Glomerular endothelial cell (primary cell): Measurements from ENCODE around the gene ZNF521. TPM values are rescaled to one million over a fixed set of nuclear protein-coding genes. Genes with fewer than 3 reads are reported as not detected.

Experiments
- DNase-seq: peaks from one replicate; pipeline ENCODE4 v3.0.0-alpha.2; 2011; ENCODE audit warnings: low read depth, low spot score; ENCODE audit errors: extremely low read depth
- total RNA-seq: library from RNA; depleted of rRNA; stranded (reverse); fragments of >200 nt; gene quantifications from 2 replicates; pipeline ENCODE4 v1.2.3, GENCODE V29; 2015

The ZNF521 gene
- total RNA-seq, 1 donor from 2014 or later: 114 TPM

DNA sequence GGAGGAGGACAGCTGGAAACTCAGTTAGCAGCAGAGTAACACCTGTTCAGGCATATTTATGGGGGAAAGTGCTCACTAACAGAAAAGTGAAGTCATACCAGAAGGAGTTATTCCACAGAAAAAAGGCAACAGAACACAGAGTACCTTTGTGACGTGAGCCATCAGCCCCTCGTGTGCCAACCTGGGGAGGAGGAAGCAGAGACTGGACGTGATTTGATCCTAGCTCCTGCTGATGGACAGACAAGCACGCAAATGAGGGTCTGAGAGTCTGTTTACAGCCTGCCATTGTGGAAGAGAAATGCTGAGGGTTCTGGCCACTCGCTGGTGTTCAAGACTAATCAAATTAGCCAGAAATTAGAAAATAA, 120.7 kb downstream of the ZNF521 start:
- no peak for DNase-seq

DNA sequence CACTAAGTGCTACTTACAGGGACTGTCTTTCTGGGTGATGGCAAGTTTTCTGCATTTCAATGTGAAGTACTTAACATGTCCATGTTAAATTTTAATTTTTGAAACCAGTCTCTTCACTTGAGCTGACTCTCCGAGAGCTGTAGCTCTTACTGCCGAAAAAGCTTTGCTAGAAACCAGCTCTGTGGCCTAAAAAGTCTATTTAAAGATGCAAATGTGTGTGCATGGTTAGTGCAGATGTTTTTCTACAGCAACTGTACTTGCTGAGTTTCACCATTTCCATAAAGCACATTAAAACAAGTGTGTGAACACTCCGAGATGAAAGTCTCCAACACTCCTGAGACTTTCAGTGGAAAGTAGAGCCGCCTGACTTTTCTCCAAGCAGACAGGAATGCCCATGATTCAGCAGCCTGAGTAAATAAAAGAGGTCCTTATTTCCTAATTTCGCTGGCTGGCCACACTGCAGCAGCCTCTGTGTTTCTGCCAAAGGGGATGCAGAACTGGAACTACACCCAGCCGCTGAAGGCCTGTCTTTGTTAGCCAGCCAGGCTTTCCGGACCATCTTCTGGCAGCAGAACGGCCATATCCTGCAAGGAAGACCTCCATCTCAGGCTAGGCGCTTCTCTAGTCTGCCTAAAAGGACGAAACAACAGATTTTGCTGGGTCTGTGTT, 121.2 kb downstream of the ZNF521 start:
- no peak for DNase-seq

DNA sequence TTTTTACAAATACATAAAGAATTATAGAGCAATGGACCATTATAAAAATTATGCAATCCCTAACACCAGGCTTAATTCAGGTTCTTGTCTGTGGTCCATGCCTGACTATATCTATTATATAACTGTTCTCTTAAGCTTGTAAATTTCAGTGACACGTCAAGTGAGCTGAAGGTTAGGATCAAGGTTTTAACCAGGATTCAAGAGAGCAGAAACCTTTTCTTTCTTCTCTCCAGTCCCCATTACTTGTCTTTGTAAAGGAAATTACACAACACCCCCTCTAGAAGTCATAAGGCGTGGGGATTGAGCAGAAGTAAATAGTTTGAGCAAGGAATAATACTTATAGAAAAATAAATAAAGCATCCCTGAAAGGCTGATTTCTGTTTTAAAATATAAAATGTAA, 122.0 kb downstream of the ZNF521 start:
- no peak for DNase-seq

DNA sequence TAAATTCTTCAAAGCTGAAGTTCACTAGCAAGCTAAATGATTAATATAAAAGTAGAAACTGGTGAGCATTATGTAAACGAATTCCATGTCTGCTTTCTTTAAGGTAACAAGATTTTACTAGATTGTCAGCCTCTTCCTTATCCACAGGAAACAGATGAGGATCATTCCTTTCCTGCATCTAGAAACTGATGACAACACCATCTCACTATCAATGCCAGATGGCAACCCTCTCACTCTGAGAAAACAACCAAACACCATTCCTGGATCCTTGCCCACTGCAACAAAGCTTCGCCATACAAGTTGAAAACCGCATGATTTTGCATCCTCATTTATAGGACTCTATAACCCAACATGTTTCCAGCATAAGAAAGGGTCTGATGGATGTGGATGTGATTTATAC, 122.9 kb downstream of the ZNF521 start:
- peak; percentile 98 for DNase-seq

DNA sequence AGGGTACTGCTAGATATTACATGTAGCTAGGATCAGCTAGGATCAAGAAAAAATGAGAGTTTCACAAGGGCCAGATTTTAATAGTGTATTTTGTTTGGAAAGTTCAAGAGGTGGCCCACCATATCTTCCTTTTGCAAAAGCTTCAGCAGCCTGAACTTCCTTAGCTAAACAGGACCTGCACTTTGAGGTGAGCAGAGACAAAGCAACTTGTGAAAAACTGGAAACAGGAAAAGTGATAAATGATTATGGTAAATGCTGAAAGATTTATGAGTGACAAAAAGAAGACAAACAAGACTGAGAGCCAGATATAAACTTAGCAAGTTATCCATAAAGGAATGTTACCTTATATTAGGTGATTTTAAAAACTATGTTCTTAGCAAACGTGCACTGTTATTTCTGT, 123.6 kb downstream of the ZNF521 start:
- peak; percentile 96 for DNase-seq

DNA sequence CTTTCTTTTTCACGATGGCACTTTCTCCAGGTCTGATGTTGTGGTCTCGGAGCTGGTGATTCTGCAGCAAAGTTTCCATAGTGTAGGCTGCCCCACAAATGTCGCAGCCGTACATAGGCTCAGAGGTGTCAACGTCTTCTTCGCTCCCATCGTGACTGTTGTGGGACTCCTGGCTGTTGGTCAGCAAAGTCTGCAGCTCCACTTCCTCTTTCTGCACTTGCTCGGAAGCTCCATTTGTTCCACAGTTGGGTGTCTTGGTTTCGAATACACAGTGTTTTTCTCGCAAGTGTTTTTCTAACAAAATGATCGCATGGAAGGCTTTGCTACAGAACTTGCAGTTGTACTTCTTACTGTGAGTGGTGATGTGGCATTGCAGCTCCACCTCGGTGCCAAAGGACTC, 126.8 kb downstream of the ZNF521 start:
- DNase-seq: no peak

DNA sequence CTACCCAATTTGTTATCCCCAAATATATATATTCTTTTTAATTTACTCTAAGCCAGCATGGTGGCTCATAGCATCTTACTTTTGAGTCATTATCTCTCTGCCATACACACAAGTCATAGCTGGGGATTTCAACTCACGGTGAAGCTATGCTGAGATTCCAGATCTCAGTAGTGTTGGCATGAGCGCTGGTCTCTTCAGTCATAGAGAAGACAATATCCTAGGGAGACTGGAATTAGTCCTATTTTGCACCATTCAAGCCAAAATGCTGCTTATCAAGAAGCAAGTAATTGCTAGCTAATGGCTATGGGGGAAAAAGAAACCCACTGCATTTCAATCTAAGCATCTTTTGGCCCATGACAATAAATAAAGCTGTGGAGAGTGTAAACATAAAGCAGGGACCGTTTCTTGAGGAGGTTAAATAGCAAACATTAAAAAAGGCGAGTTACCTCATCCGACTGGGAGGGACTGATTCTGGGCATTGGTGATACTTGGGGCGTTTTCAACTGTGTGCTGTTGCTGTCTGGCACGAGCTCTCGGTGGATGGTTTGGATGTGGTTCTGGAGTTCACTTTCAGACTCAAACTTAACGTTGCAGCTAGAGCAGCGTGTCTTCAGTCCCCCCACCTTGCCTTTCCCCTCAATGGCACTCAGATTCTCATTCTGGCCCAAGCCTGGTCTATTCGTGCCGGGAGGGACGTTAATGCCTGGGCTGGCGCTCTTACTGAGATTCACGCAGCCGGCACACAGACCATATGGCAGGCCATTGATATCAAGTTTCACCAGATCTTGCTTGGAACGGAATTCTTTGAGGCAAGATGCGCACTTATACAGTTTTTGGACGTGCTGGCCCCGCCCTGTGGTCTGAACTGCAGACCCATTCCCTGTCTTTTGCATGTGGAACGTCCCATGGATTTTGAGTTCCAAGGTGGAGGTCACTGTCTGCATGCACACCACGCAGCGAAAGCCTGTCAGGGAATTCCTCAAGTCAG, 127.8 kb downstream of the ZNF521 start:
- no peak for DNase-seq

DNA sequence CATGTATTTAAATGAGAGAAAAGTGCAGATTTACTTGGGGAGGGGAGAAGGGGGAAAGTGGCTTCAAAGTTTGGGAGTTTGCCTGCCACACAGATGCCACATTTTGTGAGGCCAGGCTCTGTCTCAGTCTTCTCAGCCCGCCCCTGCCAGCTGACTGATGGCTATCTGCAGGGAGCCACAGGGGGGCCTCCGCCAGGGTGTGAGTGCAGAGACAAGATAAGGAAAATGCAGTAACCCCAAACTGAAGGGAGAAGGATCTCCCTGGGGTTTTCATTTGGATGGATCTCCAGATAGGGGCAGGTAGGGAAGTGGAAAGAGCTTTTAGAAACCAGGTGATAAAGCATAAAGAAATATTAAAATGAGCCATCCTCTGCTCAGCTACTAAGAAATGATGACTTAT, 128.8 kb downstream of the ZNF521 start:
- DNase-seq: no peak

DNA sequence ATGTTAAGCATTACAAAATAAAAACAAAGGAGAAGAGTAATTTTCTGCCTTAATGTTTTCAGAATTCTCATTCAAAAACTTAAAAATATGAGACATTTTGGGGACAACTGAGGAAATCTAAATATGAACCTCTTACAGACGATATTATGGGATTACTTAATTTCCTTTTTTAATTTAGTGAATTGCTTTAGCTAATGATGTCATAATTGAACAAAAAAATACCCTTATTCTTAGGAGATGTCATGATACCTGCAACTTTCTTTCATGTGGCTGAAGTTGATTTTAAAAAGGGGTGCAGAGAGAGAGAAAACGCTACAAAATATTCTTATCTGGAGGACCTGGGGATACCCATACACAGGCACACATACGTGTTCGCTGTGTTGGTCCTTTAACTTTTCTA, 129.3 kb downstream of the ZNF521 start:
- DNase-seq: no peak

DNA sequence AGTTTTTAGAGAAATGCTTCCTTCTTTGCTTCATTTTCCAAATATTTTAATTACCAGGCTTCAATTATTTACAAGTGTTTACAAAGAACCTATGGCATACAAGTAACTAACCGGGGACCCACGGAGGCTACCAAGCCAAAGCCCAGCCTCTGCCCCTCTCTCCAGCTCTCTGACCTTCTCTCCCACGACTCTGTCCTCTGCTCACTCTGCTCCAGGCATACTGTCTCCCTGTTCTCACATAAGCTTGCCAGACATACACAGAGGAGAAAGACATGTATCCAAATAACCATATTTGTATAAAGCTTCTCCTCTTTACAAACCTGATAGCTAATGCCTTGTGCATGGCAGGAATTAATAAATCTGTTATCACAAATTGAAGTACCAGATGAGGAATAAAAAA, 141.3 kb downstream of the ZNF521 start:
- no peak for DNase-seq

DNA sequence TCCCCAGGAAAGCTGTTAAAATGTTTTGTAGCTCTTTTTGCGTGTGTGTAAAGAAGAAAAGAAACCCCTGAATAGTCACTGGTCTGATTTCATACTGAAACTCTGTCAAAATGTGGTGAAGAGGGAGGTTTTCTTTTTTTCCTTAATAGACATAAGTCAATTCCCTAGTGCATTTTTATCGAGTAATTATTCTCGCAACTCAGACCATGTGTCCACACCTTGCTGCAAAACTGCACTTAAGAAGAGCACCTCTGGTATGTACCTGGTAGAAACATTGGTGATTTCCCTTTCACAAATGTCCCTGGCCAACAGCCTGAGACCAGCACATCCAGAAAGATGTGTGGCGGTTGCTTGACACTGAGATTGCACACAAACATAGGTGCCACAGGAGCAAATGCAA, 159.9 kb downstream of the ZNF521 start:
- no peak for DNase-seq

DNA sequence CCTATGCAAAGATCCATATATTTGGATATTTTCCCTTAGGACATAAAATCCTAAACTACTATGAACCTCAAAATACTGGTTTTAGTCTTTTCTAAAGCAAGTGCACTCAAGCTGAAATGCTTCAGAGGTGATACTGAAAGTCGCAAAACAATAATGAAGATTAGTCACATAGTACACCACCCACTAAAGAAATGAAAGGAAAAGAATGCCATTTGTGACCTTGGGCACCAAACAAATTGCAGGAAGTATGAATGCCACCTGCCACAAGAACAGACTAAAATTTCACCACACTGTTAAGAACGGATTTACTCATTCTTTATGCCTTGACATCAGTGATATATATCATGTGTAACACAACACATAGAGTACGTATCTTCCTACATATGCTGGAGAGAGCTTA, 161.5 kb downstream of the ZNF521 start:
- no peak for DNase-seq

DNA sequence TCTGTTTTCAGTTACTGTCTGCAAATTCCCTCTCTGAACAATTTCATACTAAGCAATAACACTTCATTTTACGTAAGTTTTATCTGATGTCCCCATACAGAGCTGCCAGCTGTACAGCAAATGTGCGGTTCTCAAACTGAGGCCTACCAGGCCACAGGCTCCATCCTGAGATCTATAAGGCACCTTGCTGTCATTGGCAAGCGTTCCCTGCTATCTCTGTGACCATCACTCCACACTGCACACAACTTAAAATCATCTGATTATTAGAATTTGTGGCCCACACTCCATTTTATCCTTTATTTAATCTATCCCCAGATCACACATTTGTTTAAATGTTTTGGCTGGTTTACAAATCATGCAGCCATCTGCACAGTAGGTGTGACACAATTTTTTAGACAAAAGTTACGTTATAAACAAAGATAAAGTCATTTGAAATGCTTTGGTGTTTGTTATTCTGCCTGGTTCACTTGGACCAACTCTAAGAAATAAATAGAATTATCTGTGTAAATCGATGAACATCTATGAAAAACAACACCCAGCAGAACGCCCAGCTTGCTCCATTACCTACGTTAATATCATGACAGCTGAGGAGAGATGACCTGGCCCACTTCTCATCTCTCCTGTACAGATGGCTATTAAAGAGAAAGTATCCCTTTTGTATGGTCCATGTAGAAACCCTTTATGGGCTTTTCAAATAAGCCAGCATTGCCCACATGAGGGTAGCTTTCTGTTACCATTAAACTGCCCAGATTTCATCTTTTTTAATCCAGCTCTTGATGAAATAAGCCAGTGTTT, 162.4 kb downstream of the ZNF521 start:
- DNase-seq: no peak

DNA sequence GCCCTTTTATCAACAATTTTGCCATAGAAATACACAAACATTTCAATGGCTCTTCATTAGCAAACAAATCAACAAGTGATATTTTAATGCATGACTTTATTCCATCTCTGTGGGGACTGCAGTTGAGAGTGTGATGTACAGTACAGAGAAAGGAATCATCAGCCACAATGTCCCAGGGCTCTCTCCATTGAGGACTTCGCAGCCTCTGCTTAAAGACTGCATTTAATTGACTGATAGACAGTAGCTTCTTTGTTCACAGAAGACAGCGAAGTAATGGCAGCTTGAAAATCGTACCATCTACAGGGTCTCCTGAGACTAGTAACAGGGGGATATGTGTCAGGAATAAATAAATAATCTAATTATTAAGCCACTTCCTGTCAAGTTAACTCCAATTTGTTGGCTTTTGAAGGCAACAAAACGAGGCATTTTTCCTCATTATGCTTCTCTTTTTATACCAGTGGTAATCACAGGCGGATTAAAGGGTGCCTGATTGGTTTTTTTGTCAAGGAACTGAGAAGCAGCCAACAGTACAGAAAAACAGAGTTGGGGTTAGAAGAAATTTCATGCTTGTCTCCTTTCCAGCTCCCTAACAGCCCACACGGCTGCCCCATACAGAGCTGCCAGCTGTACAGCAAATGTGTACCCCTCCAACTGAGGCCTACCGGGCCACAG, 164.3 kb downstream of the ZNF521 start:
- DNase-seq: no peak

DNA sequence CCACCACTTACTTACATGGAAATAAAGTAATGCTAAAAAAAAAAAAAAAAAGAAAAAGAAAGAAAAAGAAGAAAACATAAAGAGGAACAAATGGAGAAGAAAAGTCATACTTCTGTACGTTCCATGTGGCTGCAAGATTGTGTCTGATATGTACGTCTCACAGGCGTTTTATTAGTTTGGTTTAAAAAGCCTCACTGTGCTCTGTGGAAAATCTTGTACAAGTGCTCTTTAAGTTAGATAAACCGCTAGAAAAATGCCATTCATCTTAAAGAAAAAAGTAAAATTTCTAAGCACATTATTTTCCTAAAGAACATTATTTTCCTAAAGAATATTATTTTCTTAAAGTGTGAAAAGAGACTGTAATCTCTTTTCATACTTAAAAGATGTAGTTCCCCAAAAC, 165.1 kb downstream of the ZNF521 start:
- no peak for DNase-seq

DNA sequence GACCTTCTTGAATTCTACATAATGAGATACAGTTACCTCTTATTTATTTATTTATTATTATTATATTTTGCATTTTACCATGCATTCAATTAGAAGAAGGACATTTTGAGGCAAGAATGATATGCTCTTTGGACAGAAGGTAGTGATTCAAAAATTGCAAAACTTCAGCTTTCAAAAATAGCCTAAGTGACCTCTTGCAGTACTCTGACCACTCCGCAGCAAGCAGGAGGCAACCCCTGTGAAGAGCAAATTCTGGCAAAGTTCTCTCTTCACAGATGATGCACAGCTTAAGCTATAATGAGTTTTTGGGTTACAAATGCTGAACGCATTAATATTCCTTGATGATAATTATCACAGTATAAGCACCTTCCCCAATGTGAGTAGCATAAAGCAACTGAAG, 170.0 kb downstream of the ZNF521 start:
- no peak for DNase-seq

DNA sequence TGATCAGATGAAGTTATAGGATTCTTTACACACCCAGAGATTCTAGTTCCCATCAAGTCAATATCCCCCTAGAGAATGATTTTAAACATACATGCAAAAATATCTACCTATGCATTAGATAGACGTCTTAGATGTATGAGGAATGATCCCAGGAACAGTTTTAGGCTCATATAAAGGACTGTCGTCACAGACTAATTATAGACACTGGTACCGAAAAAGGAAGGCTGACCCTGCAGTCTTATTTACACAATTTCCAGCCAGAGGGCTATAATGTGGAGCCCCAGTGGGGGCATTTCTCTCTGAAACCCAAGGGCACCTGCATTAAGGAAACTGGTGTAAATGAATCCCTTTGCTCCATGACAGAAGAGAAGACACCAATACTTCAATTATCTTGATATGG, 170.4 kb downstream of the ZNF521 start:
- no peak for DNase-seq

DNA sequence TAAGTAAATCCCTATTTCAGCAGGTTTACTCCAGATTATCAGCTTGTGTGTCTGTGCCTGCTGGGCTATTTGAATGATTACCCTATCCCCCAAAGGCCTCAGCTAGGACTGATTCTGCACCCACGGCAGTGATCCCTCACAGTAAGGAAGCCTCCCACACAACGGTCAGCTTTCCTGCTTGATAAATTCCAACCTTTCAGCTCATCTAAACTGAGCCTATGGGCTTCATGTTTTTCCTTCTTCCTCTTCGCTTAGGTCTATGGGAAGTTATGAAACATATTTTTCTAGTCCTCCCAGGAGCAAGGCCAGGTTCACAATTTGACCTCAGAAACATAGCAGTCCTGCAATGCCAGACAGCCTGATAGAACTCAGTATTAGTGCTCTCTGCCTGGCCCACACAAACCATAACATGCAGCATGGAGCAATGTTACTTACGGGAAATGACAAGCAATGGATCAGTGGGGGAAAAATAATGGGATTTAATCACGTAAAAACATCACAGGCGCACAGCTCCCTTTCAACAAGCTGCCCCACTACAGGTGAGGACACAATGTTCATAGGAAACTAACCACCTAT, 170.9 kb downstream of the ZNF521 start:
- DNase-seq: no peak

DNA sequence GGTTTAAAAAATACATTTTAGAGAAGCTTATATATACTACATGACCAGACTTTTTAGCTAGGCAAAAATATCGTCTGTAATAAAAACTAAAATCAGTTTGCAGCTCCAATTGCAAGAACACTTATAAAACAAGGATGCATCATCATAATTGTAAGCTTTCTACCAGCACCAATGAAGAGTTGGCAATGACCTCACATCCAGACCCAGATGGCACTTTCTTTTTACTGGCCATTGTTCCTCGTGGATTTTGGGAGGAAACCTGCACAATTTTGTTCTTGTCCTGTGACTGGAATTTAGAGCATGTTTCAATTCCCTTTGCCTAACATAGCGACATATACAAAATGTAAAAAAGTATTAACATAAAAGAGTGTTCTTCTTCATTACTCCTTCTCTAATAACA, 174.3 kb downstream of the ZNF521 start:
- DNase-seq: no peak

DNA sequence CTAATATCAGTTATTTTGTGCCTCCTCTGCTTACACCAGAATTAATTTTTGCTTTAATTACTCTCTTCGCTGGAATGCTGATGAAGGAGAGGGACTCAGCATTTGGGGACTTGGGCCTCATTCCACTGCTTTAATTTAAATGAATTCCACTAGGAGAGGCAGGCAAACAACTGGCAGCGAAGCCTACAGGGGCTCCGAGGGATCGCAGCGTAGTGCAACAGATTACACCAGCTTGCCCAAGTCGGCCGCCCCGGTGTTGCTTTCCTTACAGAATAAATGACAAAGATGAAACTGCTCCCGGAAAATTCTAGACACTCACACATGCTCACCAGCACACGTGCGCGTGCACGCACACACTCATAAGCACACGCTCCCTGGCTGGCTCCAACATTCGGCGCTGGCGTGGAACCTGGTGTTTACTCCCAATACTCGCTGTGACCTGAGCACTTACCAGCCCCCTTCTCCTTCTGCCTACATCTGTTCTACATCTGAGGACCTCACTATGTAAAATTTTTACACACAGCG, 175.4 kb downstream of the ZNF521 start:
- DNase-seq: no peak
